T-cell (primary cell): ENCODE data around the gene CEP170. TPM values are rescaled to one million over a fixed set of nuclear protein-coding genes. Genes with fewer than 3 reads are reported as not detected.
A peak's percentile ranks its signal among the peaks of the same experiment; 100 is the strongest.
"Not testable (repeated sequence)": the region's sequence is repeated elsewhere in the genome, so short reads cannot be mapped to it uniquely, and the experiment has no call there.

Source experiments
- ATAC-seq, 4 experiments: fragments of 200-7000 bp in 3 of 4; fragments of 150-1000 bp in 1 of 4; cut with Tn5 transposase; replicated peaks in 1 of 4; 1 replicate in 3 of 4; 2 replicates in 1 of 4; pipeline ENCODE4 v1.10.0; 2021; ENCODE audit warnings: moderate library complexity in 3 of 4, mild to moderate bottlenecking in 2 of 4, moderate number of reproducible peaks in 1 of 4
- CTCF ChIA-PET, 2 donors: fragments of 300-600 bp; sonication (Branson Sonifier 250); formaldehyde crosslinking; loops; one replicate each; lab custom pipeline; 2022; ENCODE audit warnings: antibody characterized with exemption in 2 of 2; lab: Charles Lee
- POLR2A ChIA-PET, 2 donors: fragments of 300-600 bp; sonication (Branson Sonifier 250); formaldehyde crosslinking; loops; one replicate each; lab custom pipeline; 2022; ENCODE audit warnings: antibody characterized with exemption in 2 of 2; lab: Charles Lee
- DNase-seq, 35 experiments: peaks; one replicate each; pipeline versions ENCODE4 v3.0.0 to v3.0.0-alpha.2; 2013 to 2023
- H3K27ac ChIP-seq: one replicate; pipeline ENCODE4 v1.5.1; 2013; ENCODE audit warnings: low read length
- H3K27me3 ChIP-seq, 2 experiments: replicated peaks in 1 of 2; 1 replicate in 1 of 2; 2 replicates in 1 of 2; pipeline versions ENCODE4 v1.6.1 to v1.7.0; 2013; ENCODE audit warnings: low read length in 1 of 2, mixed read lengths in 1 of 2; ENCODE audit not compliant: control insufficient read depth in 2 of 2, insufficient read depth in 2 of 2; ENCODE audit errors: extremely low read depth in 1 of 2
- H3K36me3 ChIP-seq, 2 donors: 1 replicate in 1 of 2; 2 replicates in 1 of 2; pipeline versions ENCODE4 v1.6.1 to v1.7.0; 2013; ENCODE audit warnings: low read length in 1 of 2; ENCODE audit not compliant: control insufficient read depth in 2 of 2, insufficient read depth in 1 of 2; ENCODE audit errors: extremely low read depth in 1 of 2
- H3K4me1 ChIP-seq, 2 experiments: 1 replicate in 1 of 2; 2 replicates in 1 of 2; pipeline versions ENCODE4 v1.6.1 to v1.7.0; 2013; ENCODE audit warnings: low read length in 2 of 2, mixed read lengths in 1 of 2; ENCODE audit not compliant: insufficient read depth in 2 of 2, control insufficient read depth in 1 of 2; ENCODE audit errors: extremely low read depth in 1 of 2
- H3K4me3 ChIP-seq, 2 donors: 1 replicate in 1 of 2; 2 replicates in 1 of 2; pipeline versions ENCODE4 v1.5.1 to v1.7.0; 2013; ENCODE audit warnings: mild to moderate bottlenecking in 2 of 2, low read length in 1 of 2, moderate library complexity in 1 of 2; ENCODE audit not compliant: control insufficient read depth in 1 of 2; ENCODE audit errors: extremely low read depth in 1 of 2
- H3K9me3 ChIP-seq: 2 replicates; pipeline ENCODE4 v1.7.0; 2013
- H3K27ac Mint-ChIP-seq, 2 donors: one replicate each; pipeline ENCODE4 v1.8.0; 2020 to 2021; ENCODE audit warnings: mild to moderate bottlenecking in 2 of 2, mixed read lengths in 2 of 2
- H3K27me3 Mint-ChIP-seq, 2 donors: one replicate each; pipeline ENCODE4 v1.8.0; 2021 to 2022; ENCODE audit warnings: mixed read lengths in 2 of 2
- H3K36me3 Mint-ChIP-seq: one replicate; pipeline ENCODE4 v1.8.0; 2021; ENCODE audit warnings: mixed read lengths
- H3K4me1 Mint-ChIP-seq, 3 donors: one replicate each; pipeline ENCODE4 v1.8.0; 2020 to 2022; ENCODE audit warnings: mixed read lengths in 3 of 3, mild to moderate bottlenecking in 1 of 3
- H3K4me3 Mint-ChIP-seq, 3 donors: one replicate each; pipeline ENCODE4 v1.8.0; 2020 to 2022; ENCODE audit warnings: mild to moderate bottlenecking in 3 of 3, mixed read lengths in 3 of 3, moderate library complexity in 3 of 3
- H3K9me3 Mint-ChIP-seq, 3 donors: one replicate each; pipeline ENCODE4 v1.8.0; 2020 to 2022; ENCODE audit warnings: mixed read lengths in 3 of 3
- WGBS: methylation state at CpG from one replicate; pipeline ENCODE4 v1.1.5; 2013; ENCODE audit warnings: missing lambda C conversion rate; ENCODE audit not compliant: insufficient coverage; 5-methylcytosine and 5-hydroxymethylcytosine counted together
- total RNA-seq, 35 experiments: library from RNA in 6 of 35; stranded (reverse) in 6 of 35; fragments of 120-200 nt in 1 of 35; gene quantifications; one replicate each; pipeline versions ENCODE4 v1.2.1 to v1.2.4 and lab custom pipeline; 2013 to 2026

Gene CEP170
- total RNA-seq, 5 donors from 2014 or later (not counting 1 experiment from before 2014, with no cell fraction given): 32.7 to 50.4 (median 37.0) TPM

GRCh38 chr1:243122876-243123409, 132.1 kb downstream of the CEP170 start:
- not testable (repeated sequence) for H3K4me3 Mint-ChIP-seq

DNA sequence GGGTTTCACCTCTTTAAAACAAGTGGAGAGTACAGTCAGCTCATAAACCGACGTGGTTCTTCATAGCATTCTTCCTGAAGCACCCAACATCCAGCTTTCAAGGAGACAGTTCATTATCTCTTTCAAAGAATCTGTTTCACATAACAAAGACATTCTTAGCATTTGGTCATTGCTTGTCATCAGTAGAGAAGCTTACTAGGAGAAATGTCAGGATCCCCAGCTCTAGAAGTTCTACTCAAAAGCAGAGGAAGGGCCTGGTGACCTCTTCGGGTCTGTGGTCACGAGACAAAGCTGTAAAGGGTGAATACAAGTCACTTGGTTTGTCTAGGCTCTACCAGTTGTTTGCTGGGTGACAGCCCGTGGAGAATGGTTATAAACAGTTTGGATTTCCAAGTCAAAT, 133.1 kb downstream of the CEP170 start:
- ATAC-seq, POLR2A ChIA-PET, H3K36me3 ChIP-seq, H3K27ac ChIP-seq, H3K9me3 Mint-ChIP-seq, CTCF ChIA-PET, DNase-seq, H3K4me1 ChIP-seq, H3K9me3 ChIP-seq, H3K27me3 ChIP-seq, H3K27ac Mint-ChIP-seq, H3K27me3 Mint-ChIP-seq, H3K4me3 ChIP-seq, H3K4me3 Mint-ChIP-seq: not testable (repeated sequence)
- Mint-ChIP-seq H3K36me3 (peaks cover 12% of the 10 kb centered on the region), H3K4me1 (peaks cover 6 to 13% (median 7%) of the 10 kb centered on the region in 3 donors)
- WGBS: no CpG with 5 or more reads among the region's 5 CpGs

More at GRCh38 chr1:243122876-243123409, 132.1 kb downstream of the CEP170 start:
- H3K27ac Mint-ChIP-seq: peak overlapping the region in 1 of 2 donors; percentile 61
- POLR2A ChIA-PET, CTCF ChIA-PET, H3K36me3 ChIP-seq, H3K4me1 ChIP-seq, H3K9me3 ChIP-seq, H3K27me3 ChIP-seq, H3K4me3 ChIP-seq, H3K27me3 Mint-ChIP-seq, H3K27ac ChIP-seq, H3K9me3 Mint-ChIP-seq: not testable (repeated sequence)
- peaks cover 15% of the 10 kb centered on the region for H3K36me3 Mint-ChIP-seq
- H3K4me1 Mint-ChIP-seq: peaks cover 6 to 13% (median 7%) of the 10 kb centered on the region in 3 donors
- no CpG with 5 or more reads among the region's 5 CpGs for WGBS
- ATAC-seq (peak in 1 of 4 experiments; percentile 91), DNase-seq (peak in 15 of 35 experiments; percentile 2 to 47 (median 7))

DNA sequence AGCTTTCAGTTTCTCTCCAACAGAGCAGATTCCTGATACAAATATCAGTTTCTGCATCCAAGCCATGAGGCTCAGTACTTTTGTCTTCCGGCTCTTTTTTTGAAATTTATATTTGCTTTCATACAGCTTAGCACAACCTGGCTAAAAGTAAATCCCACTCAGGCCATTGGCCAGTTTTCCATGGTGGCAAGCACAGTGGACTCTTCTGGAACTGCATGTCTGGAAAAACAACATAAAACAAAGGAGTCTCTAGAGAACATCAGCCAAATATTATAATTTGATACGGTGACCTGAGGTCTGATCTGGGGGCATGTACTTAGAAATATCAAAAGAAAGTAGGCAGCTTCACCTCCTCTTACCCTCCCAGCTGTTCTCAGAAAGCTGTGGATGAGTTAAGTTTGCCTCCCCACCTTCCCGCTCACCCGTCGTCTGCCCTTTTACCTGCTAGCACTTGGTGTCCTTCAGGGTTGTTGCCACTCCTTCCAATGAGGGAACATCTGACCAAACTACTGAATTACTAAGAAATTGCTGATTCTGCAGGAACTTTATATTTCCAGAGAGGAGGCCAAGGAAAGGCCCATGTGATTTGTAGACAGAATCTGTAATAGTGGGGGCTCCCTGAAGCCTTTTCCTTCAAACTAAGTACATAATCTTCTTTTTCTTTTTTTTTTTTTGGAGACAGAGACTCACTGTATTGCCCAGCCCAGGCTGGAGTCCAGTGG, 136.3 kb downstream of the CEP170 start:
- H3K36me3 Mint-ChIP-seq, POLR2A ChIA-PET: not testable (repeated sequence)

DNA sequence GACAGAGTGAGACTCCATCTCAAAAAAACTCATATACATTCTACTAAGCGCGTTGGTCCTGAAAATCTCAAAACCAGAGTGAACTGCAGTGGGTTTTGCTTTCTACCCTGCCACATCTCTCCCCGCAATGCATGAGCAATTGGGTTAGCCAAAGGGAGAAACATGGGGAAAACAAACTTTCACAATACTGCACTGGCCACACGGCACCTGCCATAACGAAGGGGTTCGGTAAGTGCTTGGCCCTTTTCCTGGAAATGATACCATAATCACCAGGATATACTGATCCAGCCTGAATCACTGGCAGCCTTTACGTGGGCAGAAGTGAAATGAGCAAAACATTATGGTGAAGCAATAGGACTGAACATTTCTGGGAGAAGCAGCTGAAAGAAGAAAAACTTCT, 138.9 kb downstream of the CEP170 start:
- WGBS: 92% methylated on average over 2 of the region's 7 CpGs

More for the DNA sequence above, 136.3 kb downstream of the CEP170 start:
- H3K27me3 ChIP-seq, H3K27me3 Mint-ChIP-seq, H3K4me3 Mint-ChIP-seq, ATAC-seq, H3K4me3 ChIP-seq, H3K27ac Mint-ChIP-seq, H3K27ac ChIP-seq, H3K9me3 Mint-ChIP-seq, CTCF ChIA-PET, DNase-seq, H3K9me3 ChIP-seq, H3K36me3 ChIP-seq, H3K4me1 ChIP-seq: not testable (repeated sequence)
- H3K4me1 Mint-ChIP-seq: peaks cover 11 to 12% (median 11%) of the 10 kb centered on the region in 3 donors
- WGBS: no CpG with 5 or more reads among the region's 5 CpGs

DNA sequence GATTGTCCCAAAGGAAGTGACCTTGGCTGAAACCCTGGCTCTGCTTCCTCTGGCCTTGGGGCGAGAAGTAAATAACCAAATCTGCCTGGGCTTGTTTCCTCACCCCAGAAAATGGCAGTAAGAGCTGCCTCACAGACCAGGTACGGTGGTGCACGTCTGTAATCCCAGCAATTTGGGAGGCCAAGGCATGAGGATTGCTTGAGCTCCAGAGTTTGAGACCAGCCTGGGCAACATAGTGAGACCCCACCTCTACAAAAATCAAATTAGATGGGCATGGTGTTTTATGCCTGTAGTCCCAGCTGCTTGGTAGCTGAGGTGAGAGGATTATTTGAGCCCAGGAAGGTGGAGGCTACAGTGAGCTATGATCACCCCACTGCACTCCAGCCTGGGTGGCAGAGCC, 140.3 kb downstream of the CEP170 start:
- POLR2A ChIA-PET, H3K27me3 ChIP-seq, H3K36me3 Mint-ChIP-seq, H3K9me3 Mint-ChIP-seq, CTCF ChIA-PET, H3K4me3 ChIP-seq, H3K27ac ChIP-seq, H3K4me3 Mint-ChIP-seq, H3K36me3 ChIP-seq, H3K4me1 Mint-ChIP-seq, H3K4me1 ChIP-seq, H3K27ac Mint-ChIP-seq, DNase-seq, ATAC-seq, H3K9me3 ChIP-seq: not testable (repeated sequence)
- H3K27me3 Mint-ChIP-seq: peaks cover 4 to 11% of the 10 kb centered on the region in 2 donors
- WGBS: 50% methylated on average over 3 of the region's 3 CpGs

More for the DNA sequence above, 138.9 kb downstream of the CEP170 start:
- H3K9me3 ChIP-seq, ATAC-seq, H3K27me3 Mint-ChIP-seq, H3K4me1 Mint-ChIP-seq, H3K27me3 ChIP-seq, DNase-seq, H3K27ac ChIP-seq, H3K4me3 Mint-ChIP-seq, POLR2A ChIA-PET, H3K4me3 ChIP-seq, H3K9me3 Mint-ChIP-seq, H3K36me3 Mint-ChIP-seq, H3K27ac Mint-ChIP-seq, CTCF ChIA-PET, H3K36me3 ChIP-seq, H3K4me1 ChIP-seq: not testable (repeated sequence)

DNA sequence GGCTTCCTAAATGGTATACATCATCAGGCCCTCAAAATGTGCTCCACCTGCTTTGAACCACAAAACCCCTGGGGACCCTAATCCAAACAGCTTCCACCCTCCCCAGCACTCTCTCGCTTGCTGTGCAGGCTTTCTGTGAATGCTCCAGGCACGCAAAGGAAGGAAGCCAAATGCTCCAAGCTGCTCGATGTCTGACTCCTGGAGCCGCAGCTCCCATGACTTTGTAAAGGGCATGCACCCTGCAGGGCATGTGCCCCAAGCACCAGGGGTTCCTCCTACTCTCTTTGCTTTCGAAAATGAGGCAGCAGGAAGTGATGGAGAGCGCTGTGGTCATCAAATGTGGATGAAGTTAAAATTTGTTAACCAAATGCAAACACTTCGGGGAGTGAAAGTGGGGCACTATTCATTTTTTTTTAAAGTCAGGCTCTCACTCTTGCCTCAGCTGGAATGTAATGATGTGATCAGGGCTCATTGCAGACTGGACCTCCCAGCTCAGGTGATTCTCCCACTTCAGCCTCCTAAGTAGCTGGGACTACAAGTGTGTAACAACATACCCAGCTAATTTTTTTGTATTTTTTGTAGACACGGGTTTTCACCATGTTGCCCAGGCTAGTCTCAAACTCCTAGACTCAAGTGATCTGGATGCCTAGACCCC, 140.9 kb downstream of the CEP170 start:
- H3K27ac Mint-ChIP-seq, H3K9me3 Mint-ChIP-seq, H3K27ac ChIP-seq, H3K4me1 ChIP-seq, CTCF ChIA-PET, POLR2A ChIA-PET, H3K36me3 ChIP-seq, ATAC-seq, H3K4me3 ChIP-seq, H3K9me3 ChIP-seq, H3K4me1 Mint-ChIP-seq, DNase-seq, H3K27me3 ChIP-seq, H3K4me3 Mint-ChIP-seq, H3K36me3 Mint-ChIP-seq: not testable (repeated sequence)
- 80% methylated on average over 1 of the region's 8 CpGs for WGBS
- H3K27me3 Mint-ChIP-seq: peaks cover 9 to 17% of the 10 kb centered on the region in 2 donors
